IMR-90 (cell line): ENCODE measurements around the gene TMEM81.

Source experiments
- CEBPB ChIP-seq: IDR thresholded peaks from 2 replicates; pipeline ENCODE4 v1.6.1; 2012; ENCODE audit warnings: low read depth, low read length, improper control_type of control experiment
- MAFK ChIP-seq: IDR thresholded peaks from 2 replicates; pipeline ENCODE4 v1.6.1; 2012; ENCODE audit warnings: low read depth, low read length, improper control_type of control experiment
- POLR2A ChIP-seq: IDR thresholded peaks from 2 replicates; pipeline ENCODE4 v1.6.1; 2012; ENCODE audit warnings: mild to moderate bottlenecking, low read depth, low read length
- SMC3 ChIP-seq: fragments of 150-350 bp; IDR thresholded peaks from 2 replicates; pipeline ENCODE4 v1.6.1; 2016; ENCODE audit warnings: low read depth, mild to moderate bottlenecking, antibody characterized with exemption, low read length, moderate library complexity
- TF ChIP-seq, protein P1 (sequence below): conservative IDR thresholded peaks from 2 replicates; pipeline ENCODE4 v1.5.1; 2012; ENCODE audit warnings: mild to moderate bottlenecking, low read depth, low read length, improper control_type of control experiment

DNA sequence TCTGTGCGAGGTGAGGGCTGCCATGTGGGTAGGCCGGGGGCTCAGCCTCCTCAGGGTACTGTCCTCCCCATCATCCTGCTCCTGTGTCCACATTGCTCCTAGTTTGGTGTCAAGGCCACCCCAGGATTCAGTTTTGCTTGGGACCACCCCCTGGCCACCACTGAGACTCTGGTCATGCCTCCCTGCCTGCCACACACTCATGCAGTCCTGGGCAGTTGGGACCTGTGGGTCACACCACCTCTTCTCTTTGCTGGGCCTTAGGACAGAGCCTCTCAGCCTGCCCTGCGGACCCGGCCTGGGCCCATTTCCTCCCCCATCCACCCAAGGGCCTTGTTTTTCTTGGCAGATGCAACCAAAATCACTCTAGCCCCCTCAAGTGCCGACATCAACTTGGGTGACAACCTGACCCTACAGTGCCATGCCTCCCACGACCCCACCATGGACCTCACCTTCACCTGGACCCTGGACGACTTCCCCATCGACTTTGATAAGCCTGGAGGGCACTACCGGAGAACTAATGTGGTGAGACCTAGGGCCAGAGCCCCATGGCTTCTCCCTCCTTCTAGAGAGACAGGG lies 19.4 kb downstream of the TMEM81 start:
- TF ChIP-seq POLR2A (no peak), MAFK (no peak), SMC3 (no peak), CEBPB (no peak)
- TF ChIP-seq, protein P1, sequence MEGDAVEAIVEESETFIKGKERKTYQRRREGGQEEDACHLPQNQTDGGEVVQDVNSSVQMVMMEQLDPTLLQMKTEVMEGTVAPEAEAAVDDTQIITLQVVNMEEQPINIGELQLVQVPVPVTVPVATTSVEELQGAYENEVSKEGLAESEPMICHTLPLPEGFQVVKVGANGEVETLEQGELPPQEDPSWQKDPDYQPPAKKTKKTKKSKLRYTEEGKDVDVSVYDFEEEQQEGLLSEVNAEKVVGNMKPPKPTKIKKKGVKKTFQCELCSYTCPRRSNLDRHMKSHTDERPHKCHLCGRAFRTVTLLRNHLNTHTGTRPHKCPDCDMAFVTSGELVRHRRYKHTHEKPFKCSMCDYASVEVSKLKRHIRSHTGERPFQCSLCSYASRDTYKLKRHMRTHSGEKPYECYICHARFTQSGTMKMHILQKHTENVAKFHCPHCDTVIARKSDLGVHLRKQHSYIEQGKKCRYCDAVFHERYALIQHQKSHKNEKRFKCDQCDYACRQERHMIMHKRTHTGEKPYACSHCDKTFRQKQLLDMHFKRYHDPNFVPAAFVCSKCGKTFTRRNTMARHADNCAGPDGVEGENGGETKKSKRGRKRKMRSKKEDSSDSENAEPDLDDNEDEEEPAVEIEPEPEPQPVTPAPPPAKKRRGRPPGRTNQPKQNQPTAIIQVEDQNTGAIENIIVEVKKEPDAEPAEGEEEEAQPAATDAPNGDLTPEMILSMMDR: no peak
